ENCODE measurements around the gene CUL4A. TPM values are rescaled to one million over a fixed set of nuclear protein-coding genes. Genes with fewer than 3 reads are reported as not detected.

The CUL4A gene
- total and polyA plus RNA-seq, 10 donors, result 24.4 to 99.3 (median 63.9) TPM

GRCh38 chr13:113168211-113168610, 41.2 kb upstream of the CUL4A start:
- H3K9me3 ChIP-seq, result peaks cover 0 to 11% (median 0%) of the 10 kb centered on the region in 8 donors
- peaks cover 0 to 32% (median 7%) of the 10 kb centered on the region in 6 donors for H3K36me3 ChIP-seq
- TF ChIP-seq POLR2A (IDR thresholded peaks at IDR 0.05) (no peak), POLR2AphosphoS5 (IDR thresholded peaks at IDR 0.05) (no peak)
- TF ChIP-seq, protein P1, sequence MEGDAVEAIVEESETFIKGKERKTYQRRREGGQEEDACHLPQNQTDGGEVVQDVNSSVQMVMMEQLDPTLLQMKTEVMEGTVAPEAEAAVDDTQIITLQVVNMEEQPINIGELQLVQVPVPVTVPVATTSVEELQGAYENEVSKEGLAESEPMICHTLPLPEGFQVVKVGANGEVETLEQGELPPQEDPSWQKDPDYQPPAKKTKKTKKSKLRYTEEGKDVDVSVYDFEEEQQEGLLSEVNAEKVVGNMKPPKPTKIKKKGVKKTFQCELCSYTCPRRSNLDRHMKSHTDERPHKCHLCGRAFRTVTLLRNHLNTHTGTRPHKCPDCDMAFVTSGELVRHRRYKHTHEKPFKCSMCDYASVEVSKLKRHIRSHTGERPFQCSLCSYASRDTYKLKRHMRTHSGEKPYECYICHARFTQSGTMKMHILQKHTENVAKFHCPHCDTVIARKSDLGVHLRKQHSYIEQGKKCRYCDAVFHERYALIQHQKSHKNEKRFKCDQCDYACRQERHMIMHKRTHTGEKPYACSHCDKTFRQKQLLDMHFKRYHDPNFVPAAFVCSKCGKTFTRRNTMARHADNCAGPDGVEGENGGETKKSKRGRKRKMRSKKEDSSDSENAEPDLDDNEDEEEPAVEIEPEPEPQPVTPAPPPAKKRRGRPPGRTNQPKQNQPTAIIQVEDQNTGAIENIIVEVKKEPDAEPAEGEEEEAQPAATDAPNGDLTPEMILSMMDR (IDR thresholded peaks at IDR 0.05 in 8 of 11, conservative IDR thresholded peaks at IDR 0.05 in 3 of 11), result no peak
- DNase-seq, result no peak
- H3K27me3 ChIP-seq (replicated peaks in 1 of 7), result peaks cover 0 to 3% (median under 1%) of the 10 kb centered on the region in 7 donors
- WGBS, 5 donors, result 91 to 98% (median 92%) methylated on average over 7 of the region's 7 CpGs
- H3K4me3 ChIP-seq, result no peak overlapping the region
- peaks cover 0 to 28% (median 6%) of the 10 kb centered on the region in 6 donors for H3K4me1 ChIP-seq
- intact Hi-C loops (cut with DNase I; ENCODE audit: low total_unique reads), result no loop called here
- H3K27ac ChIP-seq, result no peak overlapping the region

GRCh38 chr13:113169277-113170272, 39.8 kb upstream of the CUL4A start:
- Histone ChIP-seq H3K9me3 (peaks cover 0 to 11% (median 0%) of the 10 kb centered on the region in 8 donors), H3K4me1 (peaks cover 0 to 28% (median 6%) of the 10 kb centered on the region in 6 donors), H3K36me3 (peaks cover 0 to 39% (median 7%) of the 10 kb centered on the region in 6 donors), H3K4me3 (no peak overlapping the region), H3K27me3 (replicated peaks in 1 of 7) (no peaks in the 10 kb centered on the region), H3K27ac (peak overlapping the region in 2 of 8 donors; percentile 74 to 77)
- 92 to 96% (median 95%) methylated on average over 13 of the region's 13 CpGs for WGBS, 5 donors
- intact Hi-C loops (cut with DNase I; ENCODE audit: low total_unique reads), result no loop called here
- DNase-seq, result no peak
- TF ChIP-seq, protein P1 (IDR thresholded peaks at IDR 0.05 in 8 of 11, conservative IDR thresholded peaks at IDR 0.05 in 3 of 11), result no peak
- TF ChIP-seq POLR2A (IDR thresholded peaks at IDR 0.05) (no peak), POLR2AphosphoS5 (IDR thresholded peaks at IDR 0.05) (no peak)

DNA sequence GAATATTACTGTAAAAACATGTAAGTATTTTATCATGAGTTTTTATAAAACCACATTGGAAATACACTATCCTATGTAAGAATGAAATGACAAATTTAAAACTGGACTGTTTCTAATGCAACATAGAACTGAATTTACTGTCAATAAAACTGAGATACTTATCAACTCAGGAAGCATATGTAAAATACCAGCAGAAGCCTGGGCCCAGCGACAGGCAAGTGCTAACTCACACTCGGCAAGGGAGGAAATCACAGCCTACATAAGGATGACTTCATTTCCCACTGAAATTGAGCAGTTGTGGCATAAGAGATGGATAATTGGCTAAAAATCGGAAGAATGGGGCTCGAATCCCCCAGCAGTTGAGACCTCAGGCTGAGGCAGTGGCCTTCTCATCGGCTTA, 38.9 kb upstream of the CUL4A start:
- no peak for DNase-seq
- WGBS, 5 donors, result 41 to 56% (median 46%) methylated on average over 5 of the region's 5 CpGs
- intact Hi-C loops (cut with DNase I; ENCODE audit: low total_unique reads), result no loop called here
- H3K27me3 ChIP-seq (replicated peaks in 1 of 7), result no peaks in the 10 kb centered on the region
- no peak overlapping the region for H3K4me3 ChIP-seq
- peaks cover 0 to 28% (median 6%) of the 10 kb centered on the region in 6 donors for H3K4me1 ChIP-seq
- peaks cover 0 to 48% (median 11%) of the 10 kb centered on the region in 6 donors for H3K36me3 ChIP-seq
- TF ChIP-seq, protein P1 (IDR thresholded peaks at IDR 0.05 in 8 of 11, conservative IDR thresholded peaks at IDR 0.05 in 3 of 11), result no peak
- TF ChIP-seq POLR2AphosphoS5 (IDR thresholded peaks at IDR 0.05) (no peak), POLR2A (IDR thresholded peaks at IDR 0.05) (no peak)
- H3K9me3 ChIP-seq, result peaks cover 0 to 11% (median 0%) of the 10 kb centered on the region in 8 donors
- peak overlapping the region; percentile 16 to 82 (median 76) for H3K27ac ChIP-seq
